ENCODE data around the gene KASH5.
A peak's percentile ranks its signal among the peaks of the same experiment; 100 is the strongest.

GRCh38 chr19:49361438-49362047, 26.5 kb upstream of the KASH5 start:
- TF ChIP-seq RAD21 (IDR thresholded peaks at IDR 0.05; ENCODE audit: low read length): no peak
- no peak for TF ChIP-seq CEBPB (IDR thresholded peaks at IDR 0.05; ENCODE audit: low read depth, low read length)
- TF ChIP-seq CTCF (conservative IDR thresholded peaks at IDR 0.05; ENCODE audit: low read depth, low read length): no peak
- TF ChIP-seq NFE2L2 (IDR thresholded peaks at IDR 0.05; ENCODE audit: low read depth, low read length): no peak
- TF ChIP-seq FOS (IDR thresholded peaks at IDR 0.05; ENCODE audit: low read depth, low read length): no peak
- TF ChIP-seq, protein P1, sequence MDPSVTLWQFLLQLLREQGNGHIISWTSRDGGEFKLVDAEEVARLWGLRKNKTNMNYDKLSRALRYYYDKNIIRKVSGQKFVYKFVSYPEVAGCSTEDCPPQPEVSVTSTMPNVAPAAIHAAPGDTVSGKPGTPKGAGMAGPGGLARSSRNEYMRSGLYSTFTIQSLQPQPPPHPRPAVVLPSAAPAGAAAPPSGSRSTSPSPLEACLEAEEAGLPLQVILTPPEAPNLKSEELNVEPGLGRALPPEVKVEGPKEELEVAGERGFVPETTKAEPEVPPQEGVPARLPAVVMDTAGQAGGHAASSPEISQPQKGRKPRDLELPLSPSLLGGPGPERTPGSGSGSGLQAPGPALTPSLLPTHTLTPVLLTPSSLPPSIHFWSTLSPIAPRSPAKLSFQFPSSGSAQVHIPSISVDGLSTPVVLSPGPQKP (IDR thresholded peaks at IDR 0.05; ENCODE audit: borderline replicate concordance, low read depth, low read length): no peak
- no peak for TF ChIP-seq MAFK (IDR thresholded peaks at IDR 0.05; ENCODE audit: low read depth, low read length)
- TF ChIP-seq POLR2A (IDR thresholded peaks at IDR 0.05; ENCODE audit: low read depth, low read length): peak; percentile 74
- TF ChIP-seq MXI1 (IDR thresholded peaks at IDR 0.05; ENCODE audit: borderline replicate concordance, low read depth, low read length): peak; percentile 24; the same call in 1 of the 2 replicates
- no peak for TF ChIP-seq RFX5 (IDR thresholded peaks at IDR 0.05; ENCODE audit: low read depth, low read length)
- TF ChIP-seq SMC3 (IDR thresholded peaks at IDR 0.05; ENCODE audit: low read depth, low read length): no peak
- no peak; the same call in 1 of the 2 replicates for TF ChIP-seq BHLHE40 (IDR thresholded peaks at IDR 0.05; ENCODE audit: low read depth, low read length)
- peak; percentile 86 for TF ChIP-seq MAZ (IDR thresholded peaks at IDR 0.05; ENCODE audit: borderline replicate concordance, low read depth, low read length)

Measured in IMR-90 (cell line).